Measurements from ENCODE around the gene PRKG1.
"Not testable (repeated sequence)": the region's sequence is repeated elsewhere in the genome, so short reads cannot be mapped to it uniquely, and the experiment has no call there.

The PRKG1 gene

DNA sequence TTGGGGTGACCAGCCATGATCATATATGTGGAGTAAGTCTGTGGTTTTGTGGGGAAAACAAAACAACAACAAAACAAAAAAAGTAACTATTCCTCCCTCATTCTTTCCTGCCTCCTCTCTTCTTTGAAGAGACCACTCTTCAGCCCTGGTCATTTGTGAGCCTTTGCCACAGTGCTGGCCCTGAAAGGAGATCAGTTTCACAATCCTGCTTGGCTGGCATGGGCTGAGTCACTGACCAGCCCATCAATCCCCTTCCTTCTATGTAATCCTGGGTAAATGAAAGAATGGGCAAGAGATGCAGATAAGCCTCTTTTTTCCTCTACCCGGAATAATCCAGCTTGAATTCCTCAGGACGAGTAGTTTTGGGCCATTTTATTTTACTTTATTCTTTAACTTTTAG lies 611.5 kb downstream of the PRKG1 start:
- no peak for DNase-seq

GRCh38 chr10:51687296-51687695 lies 613.0 kb downstream of the PRKG1 start:
- DNase-seq = no peak

DNA sequence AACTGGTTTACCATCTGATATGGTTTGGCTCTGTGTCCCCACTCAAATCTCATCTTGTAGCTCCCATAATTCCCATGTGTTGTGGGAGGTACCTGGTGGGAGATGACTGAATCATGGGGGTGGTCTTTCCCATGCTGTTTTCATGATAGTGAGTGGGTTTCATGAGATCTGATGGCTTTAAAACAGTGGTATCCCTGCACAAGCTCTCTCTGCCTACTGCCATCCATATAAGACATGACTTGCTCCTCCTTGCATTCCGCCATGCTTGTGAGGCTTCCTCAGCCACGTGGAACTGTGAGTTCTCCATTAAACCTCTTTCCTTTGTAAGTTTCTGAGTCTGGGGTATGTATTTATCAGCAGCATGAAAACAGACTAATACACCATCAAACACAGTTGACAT lies 614.5 kb downstream of the PRKG1 start:
- not testable (repeated sequence) for DNase-seq

GRCh38 chr10:51689536-51689935 lies 615.2 kb downstream of the PRKG1 start:
- DNase-seq = no peak

DNA sequence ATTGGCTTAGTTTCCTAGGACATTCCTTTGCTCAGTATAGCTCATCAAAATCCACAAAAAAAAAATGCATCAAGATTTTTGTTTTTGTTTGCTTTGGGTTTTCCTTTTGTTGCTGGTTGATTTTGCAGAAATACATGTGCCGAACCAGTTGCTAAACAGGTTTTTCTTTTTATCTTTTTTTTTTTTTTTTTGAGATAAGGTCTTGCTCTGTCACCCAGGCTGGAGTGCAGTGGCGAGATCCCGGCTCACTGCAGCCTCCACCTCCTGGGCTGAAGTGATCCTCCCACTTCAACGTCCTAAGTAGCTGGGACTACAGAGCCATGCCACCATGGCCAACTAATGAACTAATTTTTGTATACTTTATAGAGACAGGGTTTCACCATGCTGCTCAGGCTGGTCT lies 616.8 kb downstream of the PRKG1 start:
- no peak for DNase-seq

- no peak for DNase-seq
These were observed 619.9 kb downstream of the PRKG1 start for GRCh38 chr10:51694086-51694768.

DNA sequence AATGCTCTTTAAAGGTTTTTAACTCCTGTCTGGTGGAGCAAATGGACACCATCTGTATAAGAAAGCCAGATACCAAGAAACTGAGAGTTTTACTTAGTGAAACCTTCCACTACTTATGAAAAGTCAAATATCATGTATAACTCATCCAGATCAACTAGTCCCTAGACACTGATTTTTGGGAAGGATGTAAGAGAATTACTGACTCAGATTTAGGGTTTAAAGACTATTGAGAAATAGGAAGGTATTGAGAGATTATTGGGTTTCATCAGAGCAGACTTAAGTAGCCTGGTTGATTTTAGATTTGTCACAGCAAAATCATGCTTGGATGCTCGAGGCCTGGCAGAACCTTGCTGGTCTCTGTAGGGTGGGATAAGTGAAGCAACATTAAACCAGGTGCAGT lies 622.0 kb downstream of the PRKG1 start:
- no peak for DNase-seq

DNA sequence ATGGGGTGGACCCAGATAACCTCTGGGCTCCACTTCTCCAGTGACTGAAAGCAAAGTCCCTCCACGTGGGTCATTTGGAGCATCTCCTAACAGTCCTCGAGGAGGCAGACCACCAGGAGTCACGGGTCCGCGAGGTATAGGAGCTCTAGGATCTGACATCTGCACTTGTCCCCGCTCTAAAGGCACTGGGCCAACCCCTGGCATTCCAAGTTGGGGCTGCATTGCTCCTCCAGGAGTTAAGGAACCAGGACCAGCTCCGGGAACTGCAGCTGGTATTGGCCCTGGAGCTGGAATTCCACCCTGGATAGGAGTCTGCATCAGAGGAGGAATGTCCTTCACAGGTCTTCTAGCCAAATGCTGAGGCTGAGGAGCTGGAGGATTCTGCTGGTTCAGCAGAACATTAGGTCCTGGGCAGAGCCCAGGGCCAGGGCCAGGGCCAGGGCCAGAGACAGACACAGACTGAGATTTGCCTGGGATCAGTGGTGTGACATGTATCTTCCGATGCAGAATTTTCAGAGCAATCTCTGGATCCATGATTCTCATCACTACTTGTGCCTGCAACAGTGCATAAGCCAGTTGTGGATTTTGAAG lies 624.3 kb downstream of the PRKG1 start:
- DNase-seq = no peak

- DNase-seq = no peak
These were observed 624.8 kb downstream of the PRKG1 start for GRCh38 chr10:51699145-51699474.

- DNase-seq = peak; percentile 62 to 79
These were observed 625.4 kb downstream of the PRKG1 start, which contains the start of gene CSTF2T for GRCh38 chr10:51699475-51700227. CSTF2T (minus strand) TSS chr10:51699595; CDS start chr10:51699549, 46 bp downstream.

- peak in 1 of 2 experiments; percentile 0 for DNase-seq
These were observed 626.0 kb downstream of the PRKG1 start for GRCh38 chr10:51700228-51700817.

GRCh38 chr10:51705774-51706173 lies 631.5 kb downstream of the PRKG1 start:
- DNase-seq = no peak

GRCh38 chr10:51706225-51706624 lies 631.9 kb downstream of the PRKG1 start:
- no peak for DNase-seq

- no peak for DNase-seq
These were observed 633.1 kb downstream of the PRKG1 start for GRCh38 chr10:51707392-51707791.

DNA sequence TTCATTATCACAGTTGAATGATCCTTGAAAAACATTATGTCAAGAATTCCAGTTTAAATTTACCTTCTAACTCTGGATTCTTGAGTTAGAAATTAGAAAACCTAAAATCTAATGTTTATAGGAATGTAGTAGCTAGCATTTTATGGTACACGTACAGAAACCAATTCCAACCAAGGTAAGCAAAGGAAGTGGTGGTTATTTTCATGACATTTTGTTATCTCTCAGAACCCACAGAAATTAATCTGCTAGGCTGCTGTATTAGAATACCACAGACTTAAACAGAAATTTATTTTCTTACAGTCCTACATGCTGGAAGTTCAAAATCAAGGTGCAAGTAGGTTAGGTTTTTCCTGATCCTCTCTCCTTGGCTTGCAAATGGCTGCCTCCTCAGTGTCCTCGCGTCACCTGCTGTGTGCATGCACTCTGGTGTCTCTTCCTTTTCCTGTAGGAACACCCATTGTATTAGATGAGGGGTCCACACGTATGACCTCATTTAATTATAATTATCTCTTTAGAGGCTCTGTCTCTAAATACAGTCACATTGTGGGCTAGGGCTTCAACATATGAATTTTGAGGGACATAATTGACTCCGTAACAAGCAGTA lies 633.6 kb downstream of the PRKG1 start:
- DNase-seq = no peak

DNA sequence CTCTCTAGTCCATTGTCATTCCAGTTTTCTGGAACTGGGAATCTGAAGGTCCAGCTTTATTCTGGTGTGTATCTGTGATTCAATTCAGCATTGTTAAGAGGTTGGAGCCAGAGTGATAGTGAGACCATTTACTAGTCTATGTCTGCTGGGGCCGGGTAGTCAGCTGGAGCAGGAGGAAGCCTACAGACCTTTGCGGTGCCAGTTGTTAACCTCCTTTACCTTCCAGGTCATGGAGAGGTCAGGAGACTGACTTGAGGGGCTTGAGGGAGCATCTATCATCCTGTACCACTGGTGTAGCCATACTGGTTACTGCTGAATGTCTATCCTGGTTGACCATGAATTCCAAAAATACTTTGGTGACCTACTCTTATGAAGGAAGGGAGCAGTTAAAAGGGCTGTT lies 634.3 kb downstream of the PRKG1 start:
- no peak for DNase-seq

DNA sequence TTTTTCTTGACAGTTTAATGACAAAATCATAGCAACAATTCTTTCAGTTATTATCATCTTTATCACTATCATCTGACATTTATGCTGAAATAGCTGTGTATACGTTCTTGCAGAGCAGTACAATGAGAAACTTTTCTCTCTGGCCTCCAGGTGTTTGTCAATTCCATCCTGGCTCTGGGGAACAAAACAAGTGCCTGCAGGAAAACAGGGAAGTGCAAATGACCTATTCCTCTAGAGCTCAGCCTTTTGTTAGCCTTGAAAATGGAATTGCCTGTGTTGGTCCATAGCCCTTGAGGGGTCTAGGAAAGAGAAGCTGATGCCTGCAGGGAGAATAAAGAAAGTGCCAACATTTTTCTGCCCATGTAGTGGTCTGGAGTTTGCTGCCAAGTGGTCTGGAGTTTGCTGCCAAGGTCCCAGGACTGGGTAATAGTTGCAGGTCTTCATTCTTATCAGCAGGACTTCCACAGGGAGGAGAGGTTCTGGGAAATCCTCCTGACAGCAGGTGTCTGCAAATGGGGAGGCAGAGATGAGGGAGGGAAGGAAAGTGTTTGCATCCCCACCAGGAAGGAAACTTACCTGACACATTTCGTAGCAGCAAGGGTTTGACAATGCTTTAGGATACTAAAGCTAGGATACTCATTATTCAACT lies 635.2 kb downstream of the PRKG1 start:
- no peak for DNase-seq

GRCh38 chr10:51711519-51711891 lies 637.2 kb downstream of the PRKG1 start:
- no peak for DNase-seq

GRCh38 chr10:51716981-51717380 lies 642.7 kb downstream of the PRKG1 start:
- DNase-seq = no peak

DNA sequence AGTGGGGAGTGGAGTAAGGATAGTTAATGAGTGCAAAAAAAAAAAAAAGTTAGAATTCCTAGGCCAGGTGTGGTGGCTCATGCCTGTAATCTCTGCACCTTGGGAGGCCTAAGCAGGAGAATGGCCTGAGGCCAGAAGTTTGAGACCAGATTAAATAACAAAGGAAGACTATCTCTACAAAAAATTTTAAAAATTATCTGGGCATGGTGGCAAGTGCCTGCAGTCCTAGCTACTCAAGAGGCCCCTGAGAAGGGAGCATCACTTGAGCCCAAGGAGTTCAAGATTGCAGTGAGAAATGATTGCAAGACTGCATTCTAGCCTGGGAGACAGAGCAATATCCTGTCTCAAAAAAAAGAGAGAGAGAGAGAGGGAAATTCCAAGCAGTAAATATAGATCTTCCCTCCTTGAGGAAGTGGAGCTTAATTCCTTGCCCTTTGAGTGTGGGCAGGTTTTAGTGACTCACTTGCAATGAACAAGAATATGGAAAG lies 644.6 kb downstream of the PRKG1 start:
- DNase-seq = no peak

DNA sequence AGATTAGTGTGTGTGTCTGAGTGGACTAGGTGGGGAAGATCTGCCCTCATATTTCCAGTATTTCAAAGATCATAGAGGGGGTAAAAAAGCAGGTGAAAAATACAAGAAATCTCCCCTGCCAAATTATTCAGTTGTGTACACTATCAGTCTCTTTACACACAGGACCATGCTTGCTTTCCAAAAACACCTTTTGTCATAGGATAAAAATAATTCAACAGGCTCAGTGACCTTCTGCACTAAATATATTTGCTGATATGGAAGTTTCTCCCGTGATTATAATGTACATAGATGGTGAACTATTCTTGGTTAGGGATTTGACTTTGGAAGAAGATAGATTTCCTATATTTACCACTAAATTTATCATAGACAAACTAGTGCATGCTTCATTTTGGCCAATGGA lies 649.8 kb downstream of the PRKG1 start:
- no peak for DNase-seq

GRCh38 chr10:51729822-51730555 lies 655.7 kb downstream of the PRKG1 start:
- no peak for DNase-seq

Measured in NCI-H524 (cell line).